MCF 10A (cell line): ENCODE data around the gene DLD. TPM values are rescaled to one million over a fixed set of nuclear protein-coding genes. Genes with fewer than 3 reads are reported as not detected.

Experiments used
- BruUV-seq: library from RNA; stranded (reverse); fragments of 400-500 nt; replicated peaks from 2 replicates; lab custom pipeline; 2021; lab: Mats Ljungman, UMichigan
- CTCF ChIA-PET: fragments of 300-600 bp; sonication (Branson Sonifier 250); formaldehyde crosslinking; extraction: SDS; loops from one replicate; lab custom pipeline; 2021; ENCODE audit warnings: antibody characterized with exemption, inconsistent platforms; lab: Yijun Ruan, JAX
- POLR2A ChIA-PET: fragments of 300-600, 350-650 bp; sonication (Branson Sonifier 250); formaldehyde crosslinking; extraction: SDS; loops from one replicate; lab custom pipeline; 2020; ENCODE audit warnings: antibody characterized with exemption, inconsistent platforms; lab: Yijun Ruan, JAX
- DNase-seq: peaks from one replicate; pipeline ENCODE4 v3.0.0-alpha.2; 2018; ENCODE audit not compliant: unreplicated experiment
- H3K27ac Mint-ChIP-seq: one replicate; pipeline ENCODE4 v1.8.0; 2022; ENCODE audit warnings: mild to moderate bottlenecking, low read depth, mixed read lengths; ENCODE audit not compliant: unreplicated experiment
- H3K27me3 Mint-ChIP-seq: one replicate; pipeline ENCODE4 v1.8.0; 2022; ENCODE audit warnings: mixed read lengths; ENCODE audit not compliant: insufficient read depth, unreplicated experiment
- H3K36me3 Mint-ChIP-seq: one replicate; pipeline ENCODE4 v1.8.0; 2022; ENCODE audit warnings: mild to moderate bottlenecking, moderate library complexity, mixed read lengths; ENCODE audit not compliant: insufficient read depth, unreplicated experiment
- H3K4me1 Mint-ChIP-seq: one replicate; pipeline ENCODE4 v1.8.0; 2022; ENCODE audit warnings: mixed read lengths; ENCODE audit not compliant: insufficient read depth, unreplicated experiment
- H3K4me3 Mint-ChIP-seq: one replicate; pipeline ENCODE4 v1.8.0; 2022; ENCODE audit warnings: mild to moderate bottlenecking, moderate library complexity, mixed read lengths; ENCODE audit not compliant: unreplicated experiment
- H3K9me3 Mint-ChIP-seq: one replicate; pipeline ENCODE4 v1.8.0; 2022; ENCODE audit warnings: mixed read lengths; ENCODE audit not compliant: unreplicated experiment
- CTCF ChIP-seq: fragments of 200-600 bp; IDR thresholded peaks from one replicate; pipeline ENCODE4 v1.8.0; 2022; ENCODE audit warnings: antibody characterized with exemption, mild to moderate bottlenecking; ENCODE audit not compliant: unreplicated experiment
- intact Hi-C: fragments of 100-400 bp; cut with micrococcal nuclease; formaldehyde crosslinking; loops from 2 replicates; pipeline ENCODE4 v1.14.1; 2022
- total RNA-seq: library from RNA; stranded (reverse); gene quantifications from 2 replicates; pipeline ENCODE4 v1.2.3, GENCODE V29; 2022

The DLD gene
- total RNA-seq, 1 experiment from 2014 or later = 83.0 TPM

GRCh38 chr7:107968449-107968848, 77.5 kb downstream of the DLD start:
- Mint-ChIP-seq H3K9me3 (no peaks in the 10 kb centered on the region), H3K4me3 (no peak overlapping the region), H3K27me3 (no peaks in the 10 kb centered on the region), H3K36me3 (peaks cover 26% of the 10 kb centered on the region), H3K4me1 (peaks cover 29% of the 10 kb centered on the region), H3K27ac (no peak overlapping the region)
- no peak for DNase-seq
- no TSS peak for BruUV-seq
- CTCF ChIA-PET = no interaction called here
- intact Hi-C loops = no loop called here
- POLR2A ChIA-PET = interaction anchor here (0.9 to 13.1 kb wide), 3 partner anchors 12 to 24 kb away, joined by 3 to 337 read pairs (median 13); no protein-coding TSS in a partner anchor
- no peak for TF ChIP-seq CTCF

GRCh38 chr7:107969856-107970255, 78.9 kb downstream of the DLD start:
- no peaks in the 10 kb centered on the region for H3K27me3 Mint-ChIP-seq
- peaks cover 40% of the 10 kb centered on the region for H3K36me3 Mint-ChIP-seq
- H3K4me3 Mint-ChIP-seq = no peak overlapping the region
- intact Hi-C loops = no loop called here
- no TSS peak for BruUV-seq
- no peak for DNase-seq
- no peaks in the 10 kb centered on the region for H3K9me3 Mint-ChIP-seq
- TF ChIP-seq CTCF = no peak
- peaks cover 30% of the 10 kb centered on the region for H3K4me1 Mint-ChIP-seq
- H3K27ac Mint-ChIP-seq = peak overlapping the region; percentile 51
- ChIA-PET CTCF (interaction anchor here (0.6 kb wide), 1 partner anchor 10 kb away, joined by 3 read pairs; no protein-coding TSS in a partner anchor), POLR2A (interaction anchor here (0.8 to 13.1 kb wide), 2 partner anchors 13 to 47 kb away, joined by 3 to 337 read pairs; no protein-coding TSS in a partner anchor)

Other genes starting within 250 kb of the DLD start
- gene SLC26A4, start 230.4 kb upstream of the DLD start, total RNA-seq = 0.21 and 0.52 TPM in 2 replicates
- gene CBLL1, start 147.0 kb upstream of the DLD start, total RNA-seq = 34.5 and 39.7 TPM in 2 replicates
- gene SLC26A3, start 88.0 kb upstream of the DLD start, total RNA-seq = not detected in 2 replicates
- 199 and 275 TPM in 2 replicates for gene LAMB1, start 112.0 kb downstream of the DLD start, total RNA-seq
- 0.35 TPM in 1 of 2 replicates, not detected in the other for gene LAMB4, start 239.2 kb downstream of the DLD start, total RNA-seq